Psoas muscle (tissue), 8 donors: ENCODE data around the gene MTA2. TPM values are rescaled to one million over a fixed set of nuclear protein-coding genes. Genes with fewer than 3 reads are reported as not detected.
A peak's percentile ranks its signal among the peaks of the same experiment; 100 is the strongest.
"Not testable (repeated sequence)": the region's sequence is repeated elsewhere in the genome, so short reads cannot be mapped to it uniquely, and the experiment has no call there.

ENCODE experiments used
- ATAC-seq, 4 donors: fragments of 200-7000 bp; cut with Tn5 transposase; one replicate each; pipeline ENCODE4 v1.9.1; 2020; ENCODE audit warnings: moderate library complexity in 3 of 4, mild to moderate bottlenecking in 2 of 4
- DNase-seq, 2 donors: peaks; one replicate each; pipeline ENCODE4 v3.0.0-alpha.2; 2020
- H3K27ac ChIP-seq: fragments of 200-600 bp; one replicate; pipeline ENCODE4 v1.8.0; 2022
- H3K27me3 ChIP-seq, 3 donors: fragments of 200-600 bp in 1 of 3; one replicate each; pipeline versions ENCODE4 v1.6.1 to v1.8.0; 2013 to 2022; ENCODE audit warnings: low read length in 2 of 3, mild to moderate bottlenecking in 2 of 3, moderate library complexity in 1 of 3; ENCODE audit not compliant: insufficient read depth in 3 of 3
- H3K36me3 ChIP-seq, 2 donors: fragments of 200-600 bp in 1 of 2; one replicate each; pipeline versions ENCODE4 v1.6.1 to v1.8.0; 2013 to 2022; ENCODE audit warnings: low read depth in 1 of 2, mild to moderate bottlenecking in 1 of 2, moderate library complexity in 1 of 2; ENCODE audit not compliant: insufficient read depth in 1 of 2
- H3K4me1 ChIP-seq: fragments of 200-600 bp; one replicate; pipeline ENCODE4 v1.8.0; 2022
- H3K4me3 ChIP-seq: fragments of 200-600 bp; one replicate; pipeline ENCODE4 v1.8.0; 2022; ENCODE audit warnings: mild to moderate bottlenecking
- H3K9me3 ChIP-seq: fragments of 200-600 bp; one replicate; pipeline ENCODE4 v1.8.0; 2022
- WGBS, 3 donors: extraction: QIAGEN DNeasy Blood & Tissue Kit; methylation state at CpG; one replicate each; pipeline versions ENCODE4 v1.1.6 to v1.1.7; 2013; 5-methylcytosine and 5-hydroxymethylcytosine counted together
- intact Hi-C, 2 donors: fragments of 100-400 bp; cut with DNase I; formaldehyde crosslinking; loops; one replicate each; pipeline versions ENCODE4 v1.11.0 to v1.14.2; 2022
- polyA plus RNA-seq, 3 donors: library from polyadenylated mRNA; stranded (reverse); fragments of 200-250 nt; gene quantifications; one replicate each; pipeline ENCODE4 v1.2.3, GENCODE V29; 2013
- total RNA-seq, 4 donors: library from RNA; stranded (reverse); fragmentation: NEBNext Ultra II Directional in 2 of 4; extraction: Animal tissue kit (Norgen Biotek cat#: 25700) in 2 of 4; gene quantifications; one replicate each; pipeline versions ENCODE4 v1.2.1 to v1.2.4, GENCODE V29; 2021 to 2023
- TF ChIP-seq, protein P1 (sequence below): fragments of 200-600 bp; IDR thresholded peaks from one replicate; pipeline ENCODE4 v1.8.0; 2022; ENCODE audit warnings: antibody characterized with exemption
- donor health status: healthy with polysubstance abuse.
- donor health status: DM: no; HTN: no; CAD: no; lungs with moderate emphysema.
- donor health status: Bipolar disorder and iron deficiency.
- donor health status: healthy.
- donor health status: DM: yes; HTN: yes; CAD: no.
- donor health status: DM: no; HTN: no; CAD: no.
- donor health status: DM: no; HTN: no; CAD: no.
- donor health status: DM: yes; HTN: yes; CAD: no.

Gene MTA2
- total and polyA plus RNA-seq, 7 donors, result 18.4 to 32.5 (median 27.1) TPM

DNA sequence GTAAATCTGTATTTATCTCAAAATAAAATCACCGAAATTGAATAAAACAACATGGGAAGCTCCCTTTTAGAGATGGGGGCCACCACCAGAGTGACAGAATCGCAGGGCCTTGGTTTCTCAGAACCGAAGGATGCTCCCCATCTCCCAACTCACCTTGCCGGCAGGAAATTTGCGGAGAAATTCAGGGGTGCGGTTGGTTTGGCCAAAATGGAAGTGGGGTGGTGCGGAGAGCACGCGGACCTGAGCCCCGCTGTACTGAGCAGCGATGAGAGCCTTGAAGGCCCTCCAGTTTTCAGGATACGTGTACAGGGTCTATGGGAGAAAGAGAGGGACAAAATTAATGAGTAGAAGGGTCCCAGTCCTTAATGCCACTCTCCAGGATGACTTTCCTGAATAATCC is 29.2 kb downstream of the MTA2 start:
- H3K36me3 ChIP-seq, result peaks cover 5 to 73% of the 10 kb centered on the region in 2 donors
- intact Hi-C loops, result loop anchor here in 1 of 2 donors (10.0 kb wide), 1 partner anchor 282 kb away; no protein-coding TSS in a partner anchor
- H3K9me3 ChIP-seq, result no peaks in the 10 kb centered on the region
- peak overlapping the region; percentile 90 for H3K4me3 ChIP-seq
- no peak for ATAC-seq
- TF ChIP-seq, protein P1, sequence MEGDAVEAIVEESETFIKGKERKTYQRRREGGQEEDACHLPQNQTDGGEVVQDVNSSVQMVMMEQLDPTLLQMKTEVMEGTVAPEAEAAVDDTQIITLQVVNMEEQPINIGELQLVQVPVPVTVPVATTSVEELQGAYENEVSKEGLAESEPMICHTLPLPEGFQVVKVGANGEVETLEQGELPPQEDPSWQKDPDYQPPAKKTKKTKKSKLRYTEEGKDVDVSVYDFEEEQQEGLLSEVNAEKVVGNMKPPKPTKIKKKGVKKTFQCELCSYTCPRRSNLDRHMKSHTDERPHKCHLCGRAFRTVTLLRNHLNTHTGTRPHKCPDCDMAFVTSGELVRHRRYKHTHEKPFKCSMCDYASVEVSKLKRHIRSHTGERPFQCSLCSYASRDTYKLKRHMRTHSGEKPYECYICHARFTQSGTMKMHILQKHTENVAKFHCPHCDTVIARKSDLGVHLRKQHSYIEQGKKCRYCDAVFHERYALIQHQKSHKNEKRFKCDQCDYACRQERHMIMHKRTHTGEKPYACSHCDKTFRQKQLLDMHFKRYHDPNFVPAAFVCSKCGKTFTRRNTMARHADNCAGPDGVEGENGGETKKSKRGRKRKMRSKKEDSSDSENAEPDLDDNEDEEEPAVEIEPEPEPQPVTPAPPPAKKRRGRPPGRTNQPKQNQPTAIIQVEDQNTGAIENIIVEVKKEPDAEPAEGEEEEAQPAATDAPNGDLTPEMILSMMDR, result no peak
- no peaks in the 10 kb centered on the region for H3K27me3 ChIP-seq
- H3K4me1 ChIP-seq, result peaks cover 56% of the 10 kb centered on the region
- WGBS, 3 donors, result 62 to 72% (median 64%) methylated on average over 12 of the region's 12 CpGs
- H3K27ac ChIP-seq, result peak overlapping the region; percentile 92
- peak in 1 of 2 donors; percentile 32 for DNase-seq

DNA sequence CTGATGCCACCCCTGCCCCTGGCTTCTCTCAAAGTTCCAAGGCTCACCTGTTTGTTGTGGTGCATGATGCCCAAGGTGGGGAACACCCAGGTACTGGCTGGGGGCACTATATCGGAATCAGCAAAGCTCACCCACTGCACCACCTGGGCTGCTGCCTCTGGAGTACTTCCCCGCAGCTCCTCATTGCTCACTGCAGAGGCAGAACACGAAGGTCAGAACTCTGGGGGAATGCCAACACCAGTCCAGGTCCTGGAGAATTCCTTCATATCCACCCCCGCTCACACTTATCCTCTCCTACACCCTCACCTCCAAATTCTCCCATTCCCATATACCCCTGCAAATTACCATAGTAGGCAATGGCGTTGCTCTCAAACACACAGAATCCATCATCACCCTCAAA is 30.2 kb downstream of the MTA2 start:
- not testable (repeated sequence) for H3K9me3 ChIP-seq, ATAC-seq, H3K27me3 ChIP-seq
- peaks cover 60% of the 10 kb centered on the region for H3K4me1 ChIP-seq
- H3K36me3 ChIP-seq, result peaks cover 12 to 73% of the 10 kb centered on the region in 2 donors
- H3K27ac ChIP-seq, result peak overlapping the region; percentile 92
- peak overlapping the region; percentile 90 for H3K4me3 ChIP-seq
- WGBS, 3 donors, result 49 to 64% (median 61%) methylated on average over 5 of the region's 5 CpGs
- intact Hi-C loops, result loop anchor here in 1 of 2 donors (10.0 kb wide), 1 partner anchor 283 kb away; no protein-coding TSS in a partner anchor
- peak in 1 of 2 donors; percentile 15 for DNase-seq

- Histone ChIP-seq H3K4me1 (peaks cover 60% of the 10 kb centered on the region), H3K36me3 (peaks cover 16 to 73% of the 10 kb centered on the region in 2 donors), H3K27ac (peak overlapping the region; percentile 36)
- not testable (repeated sequence) for H3K4me3 ChIP-seq, DNase-seq, ATAC-seq, H3K9me3 ChIP-seq, H3K27me3 ChIP-seq
- WGBS, 3 donors, result 52 to 66% (median 53%) methylated on average over 4 to 5 of the region's 5 CpGs
- intact Hi-C loops, result loop anchor here in 1 of 2 donors (10.0 kb wide), 1 partner anchor 284 kb away; no protein-coding TSS in a partner anchor
Observed at GRCh38 chr11:62570903-62571302, 30.8 kb downstream of the MTA2 start.

- Histone ChIP-seq H3K4me1 (peaks cover 47% of the 10 kb centered on the region), H3K27me3 (no peaks in the 10 kb centered on the region), H3K27ac (peak overlapping the region; percentile 75), H3K4me3 (peak overlapping the region; percentile 23), H3K36me3 (peaks cover 17 to 82% of the 10 kb centered on the region in 2 donors), H3K9me3 (no peaks in the 10 kb centered on the region)
- DNase-seq (peak in 1 of 2 donors; percentile 70), ATAC-seq (peak in 3 of 4 donors; percentile 21 to 53 (median 24))
- TF ChIP-seq, protein P1, result no peak
- 56 to 80% (median 67%) methylated on average over 1 of the region's 1 CpG for WGBS, 3 donors
- intact Hi-C loops, result loop anchor here in 1 of 2 donors (10.0 kb wide), 1 partner anchor 285 kb away; no protein-coding TSS in a partner anchor
Observed at GRCh38 chr11:62569611-62570010, 32.1 kb downstream of the MTA2 start.

- Histone ChIP-seq H3K4me1 (peaks cover 38% of the 10 kb centered on the region), H3K9me3 (no peaks in the 10 kb centered on the region), H3K4me3 (no peak overlapping the region), H3K36me3 (peaks cover 19 to 100% of the 10 kb centered on the region in 2 donors), H3K27ac (no peak overlapping the region), H3K27me3 (no peaks in the 10 kb centered on the region)
- no peak for ATAC-seq
- intact Hi-C loops, result no loop called here
- 76 to 88% (median 79%) methylated on average over 8 of the region's 8 CpGs for whole genome bisulfite sequencing, 3 donors
- peak in 1 of 2 donors; percentile 9 for DNase-seq
- TF ChIP-seq, protein P1, result no peak
Observed at GRCh38 chr11:62567018-62567633, 34.5 kb downstream of the MTA2 start.
